Astrocyte of the cerebellum (primary cell): ENCODE results near the gene CAPN7.

Source experiments
- DNase-seq: peaks from one replicate; pipeline ENCODE4 v3.0.0-alpha.2; 2011; ENCODE audit warnings: low read depth
- H3K4me3 ChIP-seq: 2 replicates; pipeline ENCODE4 v1.5.1; 2011; ENCODE audit warnings: mild to moderate bottlenecking, low read depth, low read length, moderate library complexity
- in situ Hi-C: cut with HindIII; loops from 2 replicates; pipeline ENCODE4 v1.10.0; 2017; ENCODE audit warnings: low sequenced_read_pairs
- TF ChIP-seq, protein P1 (sequence below): IDR thresholded peaks from 2 replicates; pipeline ENCODE4 v1.5.1; 2012; ENCODE audit warnings: low read length, low read depth, moderate library complexity, mild to moderate bottlenecking; ENCODE audit errors: missing control alignments

Gene CAPN7

GRCh38 chr3:15283702-15284101, 77.7 kb downstream of the CAPN7 start:
- in situ Hi-C loops = no loop called here
- TF ChIP-seq, protein P1, sequence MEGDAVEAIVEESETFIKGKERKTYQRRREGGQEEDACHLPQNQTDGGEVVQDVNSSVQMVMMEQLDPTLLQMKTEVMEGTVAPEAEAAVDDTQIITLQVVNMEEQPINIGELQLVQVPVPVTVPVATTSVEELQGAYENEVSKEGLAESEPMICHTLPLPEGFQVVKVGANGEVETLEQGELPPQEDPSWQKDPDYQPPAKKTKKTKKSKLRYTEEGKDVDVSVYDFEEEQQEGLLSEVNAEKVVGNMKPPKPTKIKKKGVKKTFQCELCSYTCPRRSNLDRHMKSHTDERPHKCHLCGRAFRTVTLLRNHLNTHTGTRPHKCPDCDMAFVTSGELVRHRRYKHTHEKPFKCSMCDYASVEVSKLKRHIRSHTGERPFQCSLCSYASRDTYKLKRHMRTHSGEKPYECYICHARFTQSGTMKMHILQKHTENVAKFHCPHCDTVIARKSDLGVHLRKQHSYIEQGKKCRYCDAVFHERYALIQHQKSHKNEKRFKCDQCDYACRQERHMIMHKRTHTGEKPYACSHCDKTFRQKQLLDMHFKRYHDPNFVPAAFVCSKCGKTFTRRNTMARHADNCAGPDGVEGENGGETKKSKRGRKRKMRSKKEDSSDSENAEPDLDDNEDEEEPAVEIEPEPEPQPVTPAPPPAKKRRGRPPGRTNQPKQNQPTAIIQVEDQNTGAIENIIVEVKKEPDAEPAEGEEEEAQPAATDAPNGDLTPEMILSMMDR = no peak
- no peak for DNase-seq
- H3K4me3 ChIP-seq = no peak overlapping the region

- H3K4me3 ChIP-seq = no peak overlapping the region
- no peak for DNase-seq
- in situ Hi-C loops = no loop called here
- TF ChIP-seq, protein P1 = no peak
Measured at GRCh38 chr3:15284121-15284889, 78.3 kb downstream of the CAPN7 start.

DNA sequence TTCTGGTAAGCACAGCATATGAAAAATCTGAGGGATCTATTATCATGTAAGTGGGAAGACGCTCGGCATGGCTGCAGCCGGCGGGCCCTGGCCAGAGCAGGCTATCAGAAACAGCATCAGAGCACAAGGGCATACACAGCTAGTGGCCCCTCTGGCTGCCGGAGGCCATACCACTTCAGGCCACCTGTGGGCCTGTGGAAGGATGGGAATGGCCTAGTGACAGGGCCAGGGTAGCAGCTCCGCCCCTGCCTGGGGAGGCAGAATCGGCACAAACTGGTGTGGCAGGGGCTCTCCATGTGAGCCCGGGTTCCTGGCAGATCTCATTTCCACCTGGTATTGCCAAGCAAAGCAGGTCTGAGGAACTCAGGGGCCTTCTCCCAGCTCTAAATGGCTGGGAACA, 80.0 kb downstream of the CAPN7 start:
- DNase-seq = no peak
- TF ChIP-seq, protein P1 = no peak
- in situ Hi-C loops = no loop called here
- H3K4me3 ChIP-seq = no peak overlapping the region

- no peak for DNase-seq
- TF ChIP-seq, protein P1 = no peak
- no peak overlapping the region for H3K4me3 ChIP-seq
- in situ Hi-C loops = no loop called here
Measured at GRCh38 chr3:15287565-15288330, 81.7 kb downstream of the CAPN7 start.

- no peak overlapping the region for H3K4me3 ChIP-seq
- TF ChIP-seq, protein P1 = no peak
- in situ Hi-C loops = no loop called here
- no peak for DNase-seq
Measured at GRCh38 chr3:15288331-15289035, 82.4 kb downstream of the CAPN7 start.

- TF ChIP-seq, protein P1 = no peak
- in situ Hi-C loops = no loop called here
- H3K4me3 ChIP-seq = no peak overlapping the region
- DNase-seq = no peak
Measured at GRCh38 chr3:15289661-15290060, 83.6 kb downstream of the CAPN7 start.
